ENCODE data around the gene STX3. TPM values are rescaled to one million over a fixed set of nuclear protein-coding genes. Genes with fewer than 3 reads are reported as not detected.
A peak's percentile ranks its signal among the peaks of the same experiment; 100 is the strongest.
"Not testable (repeated sequence)": the region's sequence is repeated elsewhere in the genome, so short reads cannot be mapped to it uniquely, and the experiment has no call there.

STX3 gene
- total RNA-seq, 2 experiments from 2014 or later: 5.1 to 5.4 TPM

GRCh38 chr11:59776210-59777066, 21.3 kb downstream of the STX3 start:
- CTCF ChIA-PET: interaction anchor here (1.1 to 1.2 kb wide), 2 partner anchors 9 to 15 kb away, joined by 3 read pairs; no protein-coding TSS in a partner anchor
- POLR2A ChIA-PET: interaction anchor here (0.5 kb wide), 1 partner anchor 221 kb away, joined by 3 read pairs; no protein-coding TSS in a partner anchor
- ATAC-seq: peak; percentile 80
- Mint-ChIP-seq H3K27me3 (no peaks in the 10 kb centered on the region), H3K4me1 (peaks cover 29% of the 10 kb centered on the region), H3K4me3 (no peak overlapping the region), H3K9me3 (ENCODE audit: low read depth) (no peaks in the 10 kb centered on the region), H3K36me3 (ENCODE audit: low read depth) (peaks cover 1% of the 10 kb centered on the region), H3K27ac (no peak overlapping the region)
- DNase-seq: no peak
- intact Hi-C loops (cut with DNase I, micrococcal nuclease): loop anchor here in 1 of 2 experiments (2.0 kb wide), 1 partner anchor 22 kb away; the partner anchor contains the start of gene STX3

- POLR2A ChIA-PET: no interaction called here
- intact Hi-C loops (cut with DNase I, micrococcal nuclease): loop anchor here in 1 of 2 experiments (2.0 kb wide), 1 partner anchor 22 kb away; the partner anchor contains the start of gene STX3
Observed at GRCh38 chr11:59777104-59777503, 21.9 kb downstream of the STX3 start.

GRCh38 chr11:59778122-59778521, 22.9 kb downstream of the STX3 start:
- intact Hi-C loops (cut with DNase I, micrococcal nuclease): no loop called here
- no peak for DNase-seq
- ATAC-seq: no peak
- ChIA-PET POLR2A (no interaction called here), CTCF (interaction anchor here (1.0 kb wide), 1 partner anchor 23 kb away, joined by 3 read pairs; no protein-coding TSS in a partner anchor)
- Mint-ChIP-seq H3K4me3 (no peak overlapping the region), H3K4me1 (peaks cover 12% of the 10 kb centered on the region), H3K27ac (no peak overlapping the region), H3K36me3 (ENCODE audit: low read depth) (peaks cover 2% of the 10 kb centered on the region), H3K9me3 (ENCODE audit: low read depth) (no peaks in the 10 kb centered on the region), H3K27me3 (no peaks in the 10 kb centered on the region)

More at GRCh38 chr11:59777104-59777503, 21.9 kb downstream of the STX3 start:
- Mint-ChIP-seq H3K27ac (no peak overlapping the region), H3K4me3 (no peak overlapping the region), H3K4me1 (peaks cover 23% of the 10 kb centered on the region), H3K36me3 (ENCODE audit: low read depth) (peaks cover 2% of the 10 kb centered on the region), H3K27me3 (no peaks in the 10 kb centered on the region), H3K9me3 (ENCODE audit: low read depth) (no peaks in the 10 kb centered on the region)
- ATAC-seq: no peak
- DNase-seq: no peak
- CTCF ChIA-PET: interaction anchor here (1.1 to 1.2 kb wide), 2 partner anchors 10 to 16 kb away, joined by 3 read pairs; no protein-coding TSS in a partner anchor

- intact Hi-C loops (cut with DNase I, micrococcal nuclease): no loop called here
- no peak overlapping the region for H3K27ac Mint-ChIP-seq
- H3K9me3 Mint-ChIP-seq (ENCODE audit: low read depth): no peaks in the 10 kb centered on the region
- H3K4me1 Mint-ChIP-seq: peaks cover 9% of the 10 kb centered on the region
- H3K36me3 Mint-ChIP-seq (ENCODE audit: low read depth): peaks cover 2% of the 10 kb centered on the region
- POLR2A ChIA-PET: no interaction called here
- ATAC-seq: no peak
- no peaks in the 10 kb centered on the region for H3K27me3 Mint-ChIP-seq
- no peak for DNase-seq
- CTCF ChIA-PET: no interaction called here
- no peak overlapping the region for H3K4me3 Mint-ChIP-seq
Observed at GRCh38 chr11:59779487-59779886, 24.3 kb downstream of the STX3 start.

- POLR2A ChIA-PET: no interaction called here
- no peak for DNase-seq
- no peak overlapping the region for H3K27ac Mint-ChIP-seq
- CTCF ChIA-PET: no interaction called here
- H3K36me3 Mint-ChIP-seq (ENCODE audit: low read depth): peaks cover 2% of the 10 kb centered on the region
- H3K4me1 Mint-ChIP-seq: no peaks in the 10 kb centered on the region
- no peaks in the 10 kb centered on the region for H3K27me3 Mint-ChIP-seq
- no peak overlapping the region for H3K4me3 Mint-ChIP-seq
- ATAC-seq: no peak
- intact Hi-C loops (cut with DNase I, micrococcal nuclease): no loop called here
- H3K9me3 Mint-ChIP-seq (ENCODE audit: low read depth): no peaks in the 10 kb centered on the region
Observed at GRCh38 chr11:59782080-59782479, 26.9 kb downstream of the STX3 start.

GRCh38 chr11:59783632-59784090, 28.5 kb downstream of the STX3 start:
- POLR2A ChIA-PET: no interaction called here
- H3K27ac Mint-ChIP-seq: no peak overlapping the region
- H3K9me3 Mint-ChIP-seq (ENCODE audit: low read depth): no peaks in the 10 kb centered on the region
- peaks cover 2% of the 10 kb centered on the region for H3K36me3 Mint-ChIP-seq (ENCODE audit: low read depth)
- DNase-seq: peak; percentile 14
- ATAC-seq: peak; percentile 51
- no peaks in the 10 kb centered on the region for H3K27me3 Mint-ChIP-seq
- CTCF ChIA-PET: interaction anchor here (0.6 to 1.1 kb wide), 2 partner anchors 17 to 1652 kb away, joined by 3 read pairs; no protein-coding TSS in a partner anchor
- intact Hi-C loops (cut with DNase I, micrococcal nuclease): no loop called here
- no peaks in the 10 kb centered on the region for H3K4me1 Mint-ChIP-seq
- no peak overlapping the region for H3K4me3 Mint-ChIP-seq

GRCh38 chr11:59784441-59784840, 29.3 kb downstream of the STX3 start:
- intact Hi-C loops (cut with DNase I, micrococcal nuclease); POLR2A ChIA-PET; H3K4me1 Mint-ChIP-seq; ATAC-seq; H3K4me3 Mint-ChIP-seq; H3K27ac Mint-ChIP-seq; H3K9me3 Mint-ChIP-seq (ENCODE audit: low read depth); H3K27me3 Mint-ChIP-seq; DNase-seq; H3K36me3 Mint-ChIP-seq (ENCODE audit: low read depth): not testable (repeated sequence)
- CTCF ChIA-PET: interaction anchor here (1.1 to 1.6 kb wide), 2 partner anchors 18 to 32 kb away, joined by 3 read pairs; no protein-coding TSS in a partner anchor

GRCh38 chr11:59785818-59786217, 30.6 kb downstream of the STX3 start:
- Mint-ChIP-seq H3K4me1 (no peaks in the 10 kb centered on the region), H3K27me3 (no peaks in the 10 kb centered on the region), H3K4me3 (no peak overlapping the region), H3K9me3 (ENCODE audit: low read depth) (no peaks in the 10 kb centered on the region), H3K27ac (no peak overlapping the region), H3K36me3 (ENCODE audit: low read depth) (peaks cover 2% of the 10 kb centered on the region)
- POLR2A ChIA-PET: no interaction called here
- intact Hi-C loops (cut with DNase I, micrococcal nuclease): no loop called here
- no peak for ATAC-seq
- CTCF ChIA-PET: interaction anchor here (0.6 to 1.9 kb wide), 4 partner anchors 15 to 271 kb away, joined by 3 to 11 read pairs (median 4); partner anchors contain the start of gene STX3
- no peak for DNase-seq

- Mint-ChIP-seq H3K4me1 (no peaks in the 10 kb centered on the region), H3K4me3 (no peak overlapping the region), H3K36me3 (ENCODE audit: low read depth) (no peaks in the 10 kb centered on the region), H3K27ac (no peak overlapping the region), H3K9me3 (ENCODE audit: low read depth) (no peaks in the 10 kb centered on the region), H3K27me3 (no peaks in the 10 kb centered on the region)
- ATAC-seq: no peak
- no peak for DNase-seq
- ChIA-PET POLR2A (no interaction called here), CTCF (interaction anchor here (1.3 to 1.9 kb wide), 2 partner anchors 14 to 33 kb away, joined by 4 to 11 read pairs; partner anchors contain the start of gene STX3)
- intact Hi-C loops (cut with DNase I, micrococcal nuclease): no loop called here
Observed at GRCh38 chr11:59787255-59787588, 32.0 kb downstream of the STX3 start.

- H3K4me3 Mint-ChIP-seq: no peak overlapping the region
- no peaks in the 10 kb centered on the region for H3K36me3 Mint-ChIP-seq (ENCODE audit: low read depth)
- intact Hi-C loops (cut with DNase I, micrococcal nuclease): no loop called here
- no peaks in the 10 kb centered on the region for H3K27me3 Mint-ChIP-seq
- ATAC-seq (no peak), DNase-seq (no peak)
- POLR2A ChIA-PET: no interaction called here
- no peaks in the 10 kb centered on the region for H3K9me3 Mint-ChIP-seq (ENCODE audit: low read depth)
- no peaks in the 10 kb centered on the region for H3K4me1 Mint-ChIP-seq
- CTCF ChIA-PET: no interaction called here
- no peak overlapping the region for H3K27ac Mint-ChIP-seq
Observed at GRCh38 chr11:59787816-59788215, 32.6 kb downstream of the STX3 start.

- no peaks in the 10 kb centered on the region for H3K4me1 Mint-ChIP-seq
- DNase-seq (no peak), ATAC-seq (no peak)
- H3K27ac Mint-ChIP-seq: no peak overlapping the region
- peaks cover 2% of the 10 kb centered on the region for H3K36me3 Mint-ChIP-seq (ENCODE audit: low read depth)
- ChIA-PET CTCF (interaction anchor here (0.6 to 0.8 kb wide), 2 partner anchors 10 to 38 kb away, joined by 3 read pairs; no protein-coding TSS in a partner anchor), POLR2A (no interaction called here)
- H3K9me3 Mint-ChIP-seq (ENCODE audit: low read depth): no peaks in the 10 kb centered on the region
- H3K4me3 Mint-ChIP-seq: no peak overlapping the region
- no peaks in the 10 kb centered on the region for H3K27me3 Mint-ChIP-seq
- intact Hi-C loops (cut with DNase I, micrococcal nuclease): no loop called here
Observed at GRCh38 chr11:59791639-59792038, 36.5 kb downstream of the STX3 start.

GRCh38 chr11:59792507-59792906, 37.3 kb downstream of the STX3 start:
- Mint-ChIP-seq H3K36me3 (ENCODE audit: low read depth) (peaks cover 2% of the 10 kb centered on the region), H3K4me3 (no peak overlapping the region), H3K27me3 (no peaks in the 10 kb centered on the region), H3K27ac (no peak overlapping the region), H3K4me1 (no peaks in the 10 kb centered on the region), H3K9me3 (ENCODE audit: low read depth) (no peaks in the 10 kb centered on the region)
- CTCF ChIA-PET: interaction anchor here (0.6 to 0.7 kb wide), 2 partner anchors 9 to 39 kb away, joined by 3 read pairs; no protein-coding TSS in a partner anchor
- POLR2A ChIA-PET: no interaction called here
- ATAC-seq (no peak), DNase-seq (no peak)
- intact Hi-C loops (cut with DNase I, micrococcal nuclease): no loop called here
